HepG2 (cell line): ENCODE results near the gene GPRASP2. TPM values are rescaled to one million over a fixed set of nuclear protein-coding genes. Genes with fewer than 3 reads are reported as not detected.
"Not testable (repeated sequence)": the region's sequence is repeated elsewhere in the genome, so short reads cannot be mapped to it uniquely, and the experiment has no call there.

ENCODE experiments used
- ATAC-seq: fragments of 200-7000 bp; cut with Tn5 transposase; 3 replicates; pipeline ENCODE4 v1.9.1; 2020; ENCODE audit warnings: mild to moderate bottlenecking, moderate library complexity
- BruUV-seq: library from RNA; stranded (reverse); fragments of 400-500 nt; replicated peaks from 2 replicates; lab custom pipeline; 2021; lab: Mats Ljungman, UMichigan
- CTCF ChIA-PET: fragments of 300-600 bp; formaldehyde crosslinking; extraction: SDS; loops from one replicate; lab custom pipeline; 2021; ENCODE audit warnings: low total read pairs, inconsistent platforms, low intra/inter-chr PET ratio; lab: Yijun Ruan, JAX
- POLR2A ChIA-PET: fragments of 350-600 bp; sonication (Branson Sonifier 250); formaldehyde crosslinking; loops from one replicate; lab custom pipeline; 2020; ENCODE audit warnings: antibody characterized with exemption, inconsistent platforms; lab: Yijun Ruan, JAX
- DNase-seq: peaks from one replicate; pipeline ENCODE4 v3.0.0-alpha.2; 2015; ENCODE audit warnings: low spot score
- FAIRE-seq: peaks from 3 replicates; lab custom pipeline; 2011; peaks lifted over from hg19 to GRCh38; lab: Jason Lieb, UNC
- H2AFZ ChIP-seq: one replicate; pipeline ENCODE4 v1.6.1; 2011; ENCODE audit warnings: low read length, inconsistent platforms
- H3K27ac ChIP-seq: fragments of 300-600 bp; 3 replicates; pipeline ENCODE4 v1.8.0; 2011; ENCODE audit warnings: mixed run types, mild to moderate bottlenecking, mixed read lengths, low read length, inconsistent platforms; ENCODE audit not compliant: insufficient read depth; ENCODE audit errors: extremely low read length
- H3K27me3 ChIP-seq, 2 experiments: fragments of 200-600 bp in 1 of 2; 2 replicates in 1 of 2; 3 replicates in 1 of 2; pipeline versions ENCODE4 v1.6.0 to v1.8.0; 2011; ENCODE audit warnings: low read length in 2 of 2, mild to moderate bottlenecking in 2 of 2, moderate library complexity in 2 of 2, inconsistent platforms in 1 of 2; ENCODE audit not compliant: insufficient read depth in 2 of 2, control insufficient read depth in 1 of 2
- H3K36me3 ChIP-seq, 2 experiments: fragments of 200-600 bp in 1 of 2; replicated peaks in 1 of 2; 2 replicates in 1 of 2; 3 replicates in 1 of 2; pipeline versions ENCODE4 v1.5.1 to v1.8.0; 2011; ENCODE audit warnings: low read length in 2 of 2, inconsistent platforms in 1 of 2; ENCODE audit not compliant: insufficient read depth in 2 of 2, control insufficient read depth in 1 of 2
- H3K4me1 ChIP-seq: 2 replicates; pipeline ENCODE4 v1.5.1; 2012; ENCODE audit warnings: low read length, inconsistent platforms; ENCODE audit not compliant: insufficient read depth
- H3K4me2 ChIP-seq: 2 replicates; pipeline ENCODE4 v1.6.0; 2011; ENCODE audit warnings: low read depth, low read length, inconsistent platforms
- H3K4me3 ChIP-seq, 3 experiments: fragments of 200-600 bp in 1 of 3; sonication (generic), shearing (Covaris generic) in 1 of 3; replicated peaks in 1 of 3; 2 replicates each; pipeline ENCODE4 v1.5.1; 2011 to 2016; ENCODE audit warnings: low read length in 3 of 3, inconsistent platforms in 2 of 3, low read depth in 2 of 3, mild to moderate bottlenecking in 2 of 3, control low read depth in 1 of 3, mixed read lengths in 1 of 3; ENCODE audit not compliant: insufficient read depth in 1 of 3
- H3K79me2 ChIP-seq: one replicate; pipeline ENCODE4 v1.6.1; 2011; ENCODE audit warnings: low read length, inconsistent platforms; ENCODE audit not compliant: insufficient read depth
- H3K9ac ChIP-seq: 2 replicates; pipeline ENCODE4 v1.6.0; 2011; ENCODE audit warnings: mild to moderate bottlenecking, low read depth, low read length, inconsistent platforms; ENCODE audit not compliant: insufficient read depth
- H3K9me3 ChIP-seq: 2 replicates; pipeline ENCODE4 v1.5.1; 2012; ENCODE audit warnings: mild to moderate bottlenecking, low read length
- H4K20me1 ChIP-seq: 2 replicates; pipeline ENCODE4 v1.6.0; 2011; ENCODE audit warnings: inconsistent platforms, mild to moderate bottlenecking, low read length, moderate library complexity; ENCODE audit not compliant: insufficient read depth
- ETV5 ChIP-seq: IDR thresholded peaks from 2 replicates; pipeline ENCODE4 v1.6.1; 2018; ENCODE audit warnings: missing biosample characterization, missing genetic modification reagents, inconsistent platforms, borderline replicate concordance
- ETV6 ChIP-seq: sonication (generic); formaldehyde crosslinking; conservative IDR thresholded peaks from 2 replicates; pipeline ENCODE4 v1.4.0; 2020; ENCODE audit warnings: missing genetic modification reagents
- ISX ChIP-seq: sonication (generic); formaldehyde crosslinking; conservative IDR thresholded peaks from 2 replicates; pipeline ENCODE4 v1.5.0; 2020; ENCODE audit warnings: missing genetic modification reagents
- PCBP1 ChIP-seq: fragments of 200-400 bp; formaldehyde crosslinking; IDR thresholded peaks from 2 replicates; pipeline ENCODE4 v1.6.1; 2017; ENCODE audit warnings: mild to moderate bottlenecking, low read depth, low read length, borderline replicate concordance
- PHF20 ChIP-seq: sonication (generic); formaldehyde crosslinking; IDR thresholded peaks from 2 replicates; pipeline ENCODE4 v1.5.0; 2020; ENCODE audit warnings: mild to moderate bottlenecking, missing genetic modification reagents
- RARG ChIP-seq: sonication (generic); formaldehyde crosslinking; IDR thresholded peaks from 2 replicates; pipeline ENCODE4 v1.4.0; 2020; ENCODE audit warnings: low read depth, mild to moderate bottlenecking, missing genetic modification reagents
- SYNCRIP ChIP-seq: fragments of 200-400 bp; formaldehyde crosslinking; IDR thresholded peaks from 2 replicates; pipeline ENCODE4 v1.6.1; 2018; ENCODE audit warnings: mild to moderate bottlenecking, low read depth, low read length; ENCODE audit not compliant: insufficient read depth
- XRCC5 ChIP-seq: fragments of 200-400 bp; formaldehyde crosslinking; optimal IDR thresholded peaks from 2 replicates; pipeline ENCODE3; 2017; ENCODE audit warnings: mild to moderate bottlenecking, low read length
- ZFAT ChIP-seq: sonication (generic); formaldehyde crosslinking; conservative IDR thresholded peaks from 2 replicates; pipeline ENCODE4 v1.8.1; 2023; ENCODE audit warnings: missing genetic modification reagents, inconsistent platforms
- ZNF318 ChIP-seq: sonication (generic); formaldehyde crosslinking; IDR thresholded peaks from 2 replicates; pipeline ENCODE4 v1.4.0; 2020; ENCODE audit warnings: mild to moderate bottlenecking, missing genetic modification reagents
- ZSCAN20 ChIP-seq: sonication (generic); formaldehyde crosslinking; IDR thresholded peaks from 2 replicates; pipeline ENCODE4 v1.4.0; 2020; ENCODE audit warnings: missing genetic modification reagents, mild to moderate bottlenecking, borderline replicate concordance
- WGBS: methylation state at CpG from one replicate; pipeline ENCODE4 v1.1.6; 2017; ENCODE audit warnings: low lambda C conversion rate; 5-methylcytosine and 5-hydroxymethylcytosine counted together
- in situ Hi-C: cut with HindIII; loops from 2 replicates; pipeline ENCODE4 v1.10.0; 2017; ENCODE audit warnings: low pct_unique_long_range_greater_than_20kb; ENCODE audit not compliant: extremely low pct_ligation_motif_present
- intact Hi-C: fragments of 100-400 bp; cut with micrococcal nuclease; formaldehyde crosslinking; loops from one replicate; pipeline ENCODE4 v1.10.0; 2022; ENCODE audit not compliant: unreplicated experiment
- polyA plus RNA-seq, 8 experiments: library from polyadenylated mRNA; depleted of rRNA in 3 of 8; stranded (reverse) in 7 of 8; unstranded in 1 of 8; fragments of >200 nt; fragmentation: Illumina TruSeq in 4 of 8; extraction: Trizol in 4 of 8; gene quantifications; 2 replicates each; pipeline versions ENCODE4 v1.2.1 to v1.2.3, GENCODE V29; 2011 to 2016; ENCODE audit warnings: low read depth in 4 of 8, missing spikeins in 1 of 8, mixed read lengths in 1 of 8; ENCODE audit not compliant: insufficient read depth in 1 of 8
- total RNA-seq, 5 experiments: library from RNA; depleted of rRNA; stranded (reverse); fragments of >200 nt; fragmentation: Illumina TruSeq; extraction: Trizol; gene quantifications; 2 replicates each; pipeline ENCODE4 v1.2.3, GENCODE V29; 2016; ENCODE audit warnings: low read depth in 1 of 5

Gene GPRASP2
- total and polyA plus RNA-seq, 2 of the 13 experiments (the other 11 are each of a cell fraction or from before 2014, with no cell fraction given): 0.55 to 1.3 TPM

- peak; percentile 39 for FAIRE-seq
- H3K79me2 ChIP-seq, CTCF ChIA-PET, H4K20me1 ChIP-seq, H3K4me2 ChIP-seq, H3K27me3 ChIP-seq, DNase-seq, H3K36me3 ChIP-seq, H3K4me1 ChIP-seq, H2AFZ ChIP-seq, H3K4me3 ChIP-seq, H3K9me3 ChIP-seq, in situ Hi-C loops, ATAC-seq, H3K27ac ChIP-seq, intact Hi-C loops, BruUV-seq, H3K9ac ChIP-seq: not testable (repeated sequence)
- POLR2A ChIA-PET: interaction anchor here (2.3 kb wide), 1 partner anchor 7 kb away, joined by 8 read pairs; no protein-coding TSS in a partner anchor
- 71% methylated on average over 1 of the region's 1 CpG for WGBS
These were observed 45.2 kb upstream of the GPRASP2 start for GRCh38 chrX:102667034-102667433.

- 90% methylated on average over 2 of the region's 4 CpGs for WGBS
- ATAC-seq (no peak), FAIRE-seq (no peak), DNase-seq (no peak)
- H4K20me1 ChIP-seq: no peaks in the 10 kb centered on the region
- intact Hi-C loops (no loop called here), in situ Hi-C loops (no loop called here)
- no peaks in the 10 kb centered on the region for H3K36me3 ChIP-seq
- no peak overlapping the region for H3K4me2 ChIP-seq
- no peaks in the 10 kb centered on the region for H3K9me3 ChIP-seq
- H3K9ac ChIP-seq: no peak overlapping the region
- no peak overlapping the region for H2AFZ ChIP-seq
- H3K4me3 ChIP-seq: no peak overlapping the region
- CTCF ChIA-PET: no interaction called here
- no peak overlapping the region for H3K27ac ChIP-seq
- BruUV-seq: no TSS peak
- POLR2A ChIA-PET: interaction anchor here (2.3 kb wide), 1 partner anchor 9 kb away, joined by 8 read pairs; no protein-coding TSS in a partner anchor
- H3K27me3 ChIP-seq: no peaks in the 10 kb centered on the region
- H3K4me1 ChIP-seq: peaks cover 12% of the 10 kb centered on the region
- no peaks in the 10 kb centered on the region for H3K79me2 ChIP-seq
- TF ChIP-seq ZNF318: no peak
- no peak for TF ChIP-seq ETV6 (CRISPR knock-in tag)
- TF ChIP-seq XRCC5: no peak
- no peak for TF ChIP-seq ZSCAN20 (CRISPR knock-in tag)
- no peak for TF ChIP-seq PCBP1
- no peak for TF ChIP-seq ETV5
- TF ChIP-seq ZFAT (CRISPR knock-in tag): no peak
- TF ChIP-seq RARG (CRISPR knock-in tag): no peak
- no peak for TF ChIP-seq PHF20 (CRISPR knock-in tag)
- TF ChIP-seq ISX (CRISPR knock-in tag): no peak
- no peak for TF ChIP-seq SYNCRIP
These were observed 42.7 kb upstream of the GPRASP2 start for GRCh38 chrX:102669526-102669925.
